ENCODE results near the gene UBE2QL1. TPM values are rescaled to one million over a fixed set of nuclear protein-coding genes. Genes with fewer than 3 reads are reported as not detected.

Gene UBE2QL1
- total and polyA plus RNA-seq, 2 of the 8 experiments (the other 6 are each of a cell fraction or from before 2014, with no cell fraction given): 0.43 to 0.65 TPM

GRCh38 chr5:6461006-6461405, 12.3 kb downstream of the UBE2QL1 start:
- 87% methylated on average over 2 of the region's 2 CpGs; no CpG with 5 or more reads in 1 of the 2 experiments for WGBS, 2 experiments (ENCODE audit: extremely low coverage in 1 of 2, insufficient coverage in 1 of 2, insufficient read length in 1 of 2, insufficient replicate concordance in 2 of 2, low coverage in 1 of 2, low lambda C conversion rate in 2 of 2, missing lambda C conversion rate in 1 of 2)
- Histone ChIP-seq H4K8ac (ENCODE audit: extremely low read depth, insufficient read depth, low read length) (no peak overlapping the region), H3K4me2 (ENCODE audit: insufficient read depth in 1 of 2, low read depth in 2 of 2, low read length in 2 of 2) (no peak overlapping the region), H3K23ac (ENCODE audit: insufficient read length) (no peak overlapping the region), H2AK5ac (ENCODE audit: low read depth, low read length) (no peak overlapping the region), H3K18ac (ENCODE audit: extremely low read depth, low read length) (no peak overlapping the region), H3K79me2 (ENCODE audit: control insufficient read depth in 1 of 2, insufficient read depth in 2 of 2, low read length in 2 of 2) (no peaks in the 10 kb centered on the region), H3K14ac (ENCODE audit: insufficient read length) (no peak overlapping the region), H3K4me1 (replicated peaks in 1 of 4; ENCODE audit: control insufficient read depth in 3 of 4, insufficient read depth in 4 of 4, low read length in 3 of 4) (peaks cover 0 to 5% (median 1%) of the 10 kb centered on the region in 4 experiments; a peak in 3 of 7 replicates), H2AFZ (ENCODE audit: low read length) (no peak overlapping the region), H3K36me3 (ENCODE audit: control insufficient read depth in 2 of 4, insufficient read depth in 4 of 4, low read length in 3 of 4) (no peaks in the 10 kb centered on the region), H2BK12ac (ENCODE audit: low read depth, low read length) (no peak overlapping the region), H3K4ac (replicated peaks; ENCODE audit: insufficient read length, low read depth, low read length) (no peak overlapping the region), H3K9ac (replicated peaks in 1 of 4; ENCODE audit: extremely low read depth in 1 of 4, low read depth in 3 of 4, low read length in 3 of 4) (no peak overlapping the region), H3K56ac (replicated peaks; ENCODE audit: insufficient read length, low read depth, low read length) (no peak overlapping the region), H4K20me1 (replicated peaks in 1 of 2; ENCODE audit: control insufficient read depth in 1 of 2, insufficient read depth in 2 of 2, low read length in 2 of 2) (peaks cover 0 to 4% of the 10 kb centered on the region in 2 experiments), H2BK120ac (replicated peaks; ENCODE audit: low read depth, low read length) (no peak overlapping the region), H3K27ac (ENCODE audit: low read depth, low read length) (no peak overlapping the region), H3K23me2 (ENCODE audit: low read depth, low read length) (no peaks in the 10 kb centered on the region), H3K79me1 (ENCODE audit: low read depth, low read length) (no peaks in the 10 kb centered on the region), H3K4me3 (ENCODE audit: extremely low read depth in 1 of 4, insufficient read depth in 2 of 4, low read depth in 3 of 4, low read length in 4 of 4) (no peak overlapping the region), H2BK5ac (ENCODE audit: low read depth, low read length) (no peak overlapping the region), H2BK20ac (ENCODE audit: low read length) (no peak overlapping the region), H3K27me3 (replicated peaks in 1 of 4; ENCODE audit: control insufficient read depth in 3 of 4, extremely low read depth in 1 of 4, insufficient read depth in 3 of 4, low read length in 3 of 4) (peaks cover 0 to 12% (median 2%) of the 10 kb centered on the region in 4 experiments; a peak in 3 of 7 replicates), H2BK15ac (ENCODE audit: low read length) (no peak overlapping the region), H4K5ac (ENCODE audit: insufficient read length, low read depth, low read length) (no peak overlapping the region), H4K91ac (replicated peaks; ENCODE audit: insufficient read length, low read length) (no peak overlapping the region), H3K9me3 (ENCODE audit: insufficient read depth in 2 of 2, low read depth in 1 of 2, low read length in 1 of 2) (no peaks in the 10 kb centered on the region)
- TF ChIP-seq KDM4A (IDR thresholded peaks at IDR 0.05; ENCODE audit: low read depth, low read length, severe bottlenecking): no peak
- TF ChIP-seq EZH2 (IDR thresholded peaks at IDR 0.05; ENCODE audit: low read depth, low read length, severe bottlenecking): no peak
- no peak for TF ChIP-seq CHD2 (IDR thresholded peaks at IDR 0.05; ENCODE audit: low read length)
- TF ChIP-seq JUN (IDR thresholded peaks at IDR 0.05; ENCODE audit: low read depth, low read length): no peak
- TF ChIP-seq FOSL1 (IDR thresholded peaks at IDR 0.05; ENCODE audit: insufficient read depth, low read depth, low read length): no peak
- ChIA-PET CTCF (ENCODE audit: partially characterized antibody) (no interaction called here), POLR2A (ENCODE audit: partially characterized antibody) (interaction anchor here (0.6 kb wide), 1 partner anchor 230 kb away, joined by 3 read pairs; no protein-coding TSS in a partner anchor)
- FAIRE-seq (no peak), DNase-seq (ENCODE audit: low read depth in 1 of 2, low spot score in 2 of 2) (no peak)

Measured in H1 (cell line).